Neural cell (in vitro differentiated cells): ENCODE measurements around the gene CDR2. TPM values are rescaled to one million over a fixed set of nuclear protein-coding genes. Genes with fewer than 3 reads are reported as not detected.

ENCODE experiments used
- H2AFZ ChIP-seq: fragments of 200-600, 300-800 bp; sonication (generic), shearing (Covaris generic); 2 replicates; pipeline ENCODE4 v1.6.0; 2014; ENCODE audit warnings: low read depth, mild to moderate bottlenecking, antibody characterized with exemption, low read length, moderate library complexity
- H3F3A ChIP-seq: fragments of 200-600 bp; shearing (Covaris generic); 2 replicates; pipeline ENCODE4 v1.6.1; 2016; ENCODE audit warnings: mild to moderate bottlenecking, moderate library complexity, mixed read lengths, antibody characterized with exemption, low read length; ENCODE audit not compliant: insufficient read depth, poor library complexity, severe bottlenecking
- H3K27ac ChIP-seq: fragments of 200-600, 300-800 bp; sonication (generic), shearing (Covaris generic); 2 replicates; pipeline ENCODE4 v1.5.1; 2014; ENCODE audit warnings: mild to moderate bottlenecking, low read length, moderate library complexity
- H3K27me3 ChIP-seq: fragments of 300-800, 200-600 bp; sonication (generic), shearing (Covaris generic); 2 replicates; pipeline ENCODE4 v1.6.0; 2014; ENCODE audit warnings: mild to moderate bottlenecking, low read depth, low read length, moderate library complexity; ENCODE audit not compliant: insufficient read depth
- H3K36me3 ChIP-seq: fragments of 300-800, 200-600 bp; sonication (generic), shearing (Covaris generic); 2 replicates; pipeline ENCODE4 v1.5.1; 2014; ENCODE audit warnings: mild to moderate bottlenecking, antibody characterized with exemption, low read length, moderate library complexity; ENCODE audit not compliant: insufficient read depth
- H3K4me2 ChIP-seq: fragments of 300-800, 200-600 bp; sonication (generic), shearing (Covaris generic); 2 replicates; pipeline ENCODE4 v1.6.0; 2014; ENCODE audit warnings: mild to moderate bottlenecking, low read length
- H3K4me3 ChIP-seq: fragments of 300-800, 200-600 bp; sonication (generic), shearing (Covaris generic); 2 replicates; pipeline ENCODE4 v1.5.1; 2014; ENCODE audit warnings: mild to moderate bottlenecking, low read length, moderate library complexity
- H3K79me2 ChIP-seq: fragments of 200-600 bp; shearing (Covaris generic); replicated peaks from 2 replicates; pipeline ENCODE4 v1.6.0; 2014; ENCODE audit warnings: mild to moderate bottlenecking, low read length, moderate library complexity; ENCODE audit not compliant: insufficient read depth
- H3K9ac ChIP-seq: fragments of 300-800, 200-600 bp; sonication (generic), shearing (Covaris generic); 2 replicates; pipeline ENCODE4 v1.6.1; 2016; ENCODE audit warnings: mild to moderate bottlenecking, low read length, mixed read lengths
- H3K9me2 ChIP-seq: fragments of 200-600 bp; shearing (Covaris generic); 2 replicates; pipeline ENCODE4 v1.6.1; 2016; ENCODE audit warnings: mild to moderate bottlenecking, low read length, mixed read lengths; ENCODE audit not compliant: insufficient read depth
- H3K9me3 ChIP-seq: fragments of 200-600, 300-800 bp; sonication (generic), shearing (Covaris generic); 2 replicates; pipeline ENCODE4 v1.6.1; 2016; ENCODE audit warnings: mild to moderate bottlenecking, mixed run types, low read length, moderate library complexity, mixed read lengths
- H4K20me1 ChIP-seq: fragments of 200-600 bp; shearing (Covaris generic); 2 replicates; pipeline ENCODE4 v1.6.1; 2016; ENCODE audit warnings: mild to moderate bottlenecking, mixed run types; ENCODE audit not compliant: insufficient read depth
- CTCF ChIP-seq: fragments of 450-650 bp; IDR thresholded peaks from 2 replicates; pipeline ENCODE4 v1.5.1; 2014; ENCODE audit warnings: antibody characterized with exemption, mild to moderate bottlenecking, moderate library complexity; ENCODE audit not compliant: poor library complexity, severe bottlenecking
- EP300 ChIP-seq: fragments of 450-650 bp; conservative IDR thresholded peaks from 2 replicates; pipeline ENCODE4 v1.6.1; 2014; ENCODE audit warnings: antibody characterized with exemption, mild to moderate bottlenecking, moderate library complexity; ENCODE audit not compliant: poor library complexity, severe bottlenecking
- EZH2 ChIP-seq: fragments of 200-600, 300-800 bp; shearing (Covaris generic), sonication (generic); IDR thresholded peaks from 2 replicates; pipeline ENCODE4 v1.6.1; 2014; ENCODE audit warnings: antibody characterized with exemption, low read length, borderline replicate concordance, mild to moderate bottlenecking; ENCODE audit not compliant: insufficient read depth, poor library complexity, severe bottlenecking
- MXI1 ChIP-seq: fragments of 450-650 bp; conservative IDR thresholded peaks from 2 replicates; pipeline ENCODE4 v1.6.1; 2014; ENCODE audit warnings: antibody characterized with exemption, mild to moderate bottlenecking; ENCODE audit not compliant: poor library complexity, severe bottlenecking
- POLR2AphosphoS5 ChIP-seq: IDR thresholded peaks from 2 replicates; pipeline ENCODE4 v1.6.1; 2012
- RAD21 ChIP-seq: fragments of 450-650 bp; conservative IDR thresholded peaks from 2 replicates; pipeline ENCODE4 v1.6.1; 2014; ENCODE audit warnings: antibody characterized with exemption, mild to moderate bottlenecking, moderate library complexity
- SMC3 ChIP-seq: fragments of 450-650 bp; conservative IDR thresholded peaks from 2 replicates; pipeline ENCODE4 v1.6.1; 2014; ENCODE audit warnings: antibody characterized with exemption, mild to moderate bottlenecking, moderate library complexity; ENCODE audit not compliant: poor library complexity
- TAF1 ChIP-seq: IDR thresholded peaks from 2 replicates; pipeline ENCODE4 v1.6.1; 2012; ENCODE audit warnings: low read depth
- polyA minus RNA-seq: library from RNA; depleted of rRNA, polyadenylated mRNA; stranded (reverse); fragments of >200 nt; gene quantifications from 2 replicates; pipeline ENCODE4 v1.2.3, GENCODE V29; 2014
- polyA plus RNA-seq: library from polyadenylated mRNA; depleted of rRNA; stranded (reverse); fragments of >200 nt; gene quantifications from 2 replicates; pipeline ENCODE4 v1.2.3, GENCODE V29; 2014
- TF ChIP-seq, protein P1 (sequence below): IDR thresholded peaks from 2 replicates; pipeline ENCODE4 v1.6.1; 2012; ENCODE audit warnings: borderline replicate concordance

The CDR2 gene
- polyA plus RNA-seq (15.8 and 17.8 TPM in 2 replicates), polyA minus RNA-seq (20.7 and 21.2 TPM in 2 replicates)

GRCh38 chr16:22374311-22375116 lies at the start of gene CDR2:
Gene CDR2 (minus strand): TSS chr16:22374619. CDS start chr16:22374309, 310 bp downstream.
- H3K4me2 ChIP-seq: peak within 1 kb of the TSS; percentile 64

DNA sequence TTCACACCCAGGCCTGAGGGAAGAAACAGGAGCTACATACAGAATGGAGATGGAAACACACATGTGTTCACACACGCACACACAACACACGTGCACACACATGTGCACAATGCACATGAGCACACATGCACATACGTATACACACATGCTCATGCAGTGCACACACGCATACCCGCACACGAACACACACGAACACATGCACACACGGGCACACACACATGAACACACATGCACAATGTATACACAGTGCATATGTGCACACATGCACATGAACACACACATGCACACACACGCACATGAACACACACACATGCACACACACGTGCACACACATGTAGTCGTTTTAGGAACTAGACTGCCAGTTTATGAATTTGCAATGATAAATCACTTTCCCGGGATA lies 49.3 kb upstream of the CDR2 start:
- H3K36me3 ChIP-seq: no peaks in the 10 kb centered on the region
- H3K4me2 ChIP-seq: no peak overlapping the region
- H2AFZ ChIP-seq: no peak overlapping the region
- H3K27ac ChIP-seq: no peak overlapping the region
- no peaks in the 10 kb centered on the region for H3K27me3 ChIP-seq
- H4K20me1 ChIP-seq: no peaks in the 10 kb centered on the region
- H3K9me3 ChIP-seq: no peaks in the 10 kb centered on the region
- H3K4me3 ChIP-seq: no peak overlapping the region
- no peaks in the 10 kb centered on the region for H3K9me2 ChIP-seq
- H3K9ac ChIP-seq: no peak overlapping the region
- H3K79me2 ChIP-seq: no peaks in the 10 kb centered on the region
- H3F3A ChIP-seq: no peaks in the 10 kb centered on the region
- no peak for TF ChIP-seq CTCF
- TF ChIP-seq EP300: no peak
- TF ChIP-seq SMC3: no peak
- no peak for TF ChIP-seq POLR2AphosphoS5
- TF ChIP-seq, protein P1, sequence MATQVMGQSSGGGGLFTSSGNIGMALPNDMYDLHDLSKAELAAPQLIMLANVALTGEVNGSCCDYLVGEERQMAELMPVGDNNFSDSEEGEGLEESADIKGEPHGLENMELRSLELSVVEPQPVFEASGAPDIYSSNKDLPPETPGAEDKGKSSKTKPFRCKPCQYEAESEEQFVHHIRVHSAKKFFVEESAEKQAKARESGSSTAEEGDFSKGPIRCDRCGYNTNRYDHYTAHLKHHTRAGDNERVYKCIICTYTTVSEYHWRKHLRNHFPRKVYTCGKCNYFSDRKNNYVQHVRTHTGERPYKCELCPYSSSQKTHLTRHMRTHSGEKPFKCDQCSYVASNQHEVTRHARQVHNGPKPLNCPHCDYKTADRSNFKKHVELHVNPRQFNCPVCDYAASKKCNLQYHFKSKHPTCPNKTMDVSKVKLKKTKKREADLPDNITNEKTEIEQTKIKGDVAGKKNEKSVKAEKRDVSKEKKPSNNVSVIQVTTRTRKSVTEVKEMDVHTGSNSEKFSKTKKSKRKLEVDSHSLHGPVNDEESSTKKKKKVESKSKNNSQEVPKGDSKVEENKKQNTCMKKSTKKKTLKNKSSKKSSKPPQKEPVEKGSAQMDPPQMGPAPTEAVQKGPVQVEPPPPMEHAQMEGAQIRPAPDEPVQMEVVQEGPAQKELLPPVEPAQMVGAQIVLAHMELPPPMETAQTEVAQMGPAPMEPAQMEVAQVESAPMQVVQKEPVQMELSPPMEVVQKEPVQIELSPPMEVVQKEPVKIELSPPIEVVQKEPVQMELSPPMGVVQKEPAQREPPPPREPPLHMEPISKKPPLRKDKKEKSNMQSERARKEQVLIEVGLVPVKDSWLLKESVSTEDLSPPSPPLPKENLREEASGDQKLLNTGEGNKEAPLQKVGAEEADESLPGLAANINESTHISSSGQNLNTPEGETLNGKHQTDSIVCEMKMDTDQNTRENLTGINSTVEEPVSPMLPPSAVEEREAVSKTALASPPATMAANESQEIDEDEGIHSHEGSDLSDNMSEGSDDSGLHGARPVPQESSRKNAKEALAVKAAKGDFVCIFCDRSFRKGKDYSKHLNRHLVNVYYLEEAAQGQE: no peak
- no peak for TF ChIP-seq MXI1

More at GRCh38 chr16:22374311-22375116, at the start of gene CDR2:
- Histone ChIP-seq H4K20me1 (no peaks in the 10 kb centered on the region), H3K27me3 (peaks cover 17% of the 10 kb centered on the region), H3K27ac (peak within 1 kb of the TSS; percentile 55), H3F3A (no peaks in the 10 kb centered on the region), H3K36me3 (no peaks in the 10 kb centered on the region), H3K9me2 (no peaks in the 10 kb centered on the region), H3K4me3 (peak within 1 kb of the TSS; percentile 92), H3K9me3 (no peaks in the 10 kb centered on the region), H2AFZ (peak within 1 kb of the TSS; percentile 96), H3K79me2 (no peaks in the 10 kb centered on the region), H3K9ac (peak within 1 kb of the TSS; percentile 76)
- TF ChIP-seq RAD21: no peak
- TF ChIP-seq TAF1: peak; percentile 51
- no peak for TF ChIP-seq SMC3
- TF ChIP-seq POLR2AphosphoS5: peak; percentile 64
- no peak for TF ChIP-seq EP300
- TF ChIP-seq MXI1: peak; percentile 92
- TF ChIP-seq CTCF: no peak
- TF ChIP-seq, protein P1: peak; percentile 65
- TF ChIP-seq EZH2: no peak
